ENCODE results near the gene NRXN3. TPM values are rescaled to one million over a fixed set of nuclear protein-coding genes. Genes with fewer than 3 reads are reported as not detected.

The NRXN3 gene
- total and polyA plus RNA-seq, 4 donors, result 1.4 to 8.3 (median 4.4) TPM

DNA sequence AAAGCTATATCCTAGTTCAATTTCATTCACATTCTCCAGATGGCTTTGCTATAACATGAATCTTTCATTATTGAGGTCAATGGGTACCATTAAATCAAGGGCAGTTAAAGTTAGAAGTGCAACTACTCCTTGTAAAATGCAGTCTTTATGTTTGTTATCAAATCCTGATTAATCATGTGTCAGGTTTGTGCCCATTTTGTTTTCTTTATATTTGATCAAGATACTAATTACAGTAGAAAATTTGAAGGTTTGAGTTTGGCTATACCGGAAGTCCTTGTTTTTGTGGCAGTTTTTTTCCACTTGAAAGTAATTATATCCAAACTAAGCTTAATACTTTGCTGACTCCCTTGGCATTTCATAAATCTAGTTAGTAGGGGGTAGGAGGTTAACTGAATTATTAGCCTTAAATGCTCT, 1528.1 kb downstream of the NRXN3 start:
- Histone ChIP-seq H3K4me3 (no peak overlapping the region), H3K27me3 (ENCODE audit: control insufficient read depth in 3 of 3, insufficient read depth in 3 of 3, low read length in 2 of 3) (no peaks in the 10 kb centered on the region), H3K9ac (ENCODE audit: insufficient read depth in 1 of 2, low read length in 2 of 2) (no peak overlapping the region), H3K9me3 (ENCODE audit: control insufficient read depth in 4 of 4, insufficient read depth in 3 of 4, low read length in 3 of 4) (no peaks in the 10 kb centered on the region), H3K27ac (ENCODE audit: low read depth in 1 of 2, low read length in 1 of 2) (no peak overlapping the region), H3K36me3 (ENCODE audit: control insufficient read depth in 4 of 4, insufficient read depth in 4 of 4, low read length in 4 of 4) (no peaks in the 10 kb centered on the region), H3K4me1 (ENCODE audit: control insufficient read depth in 5 of 5, insufficient read depth in 5 of 5, low read length in 5 of 5) (no peaks in the 10 kb centered on the region)
- TF ChIP-seq, protein P1, sequence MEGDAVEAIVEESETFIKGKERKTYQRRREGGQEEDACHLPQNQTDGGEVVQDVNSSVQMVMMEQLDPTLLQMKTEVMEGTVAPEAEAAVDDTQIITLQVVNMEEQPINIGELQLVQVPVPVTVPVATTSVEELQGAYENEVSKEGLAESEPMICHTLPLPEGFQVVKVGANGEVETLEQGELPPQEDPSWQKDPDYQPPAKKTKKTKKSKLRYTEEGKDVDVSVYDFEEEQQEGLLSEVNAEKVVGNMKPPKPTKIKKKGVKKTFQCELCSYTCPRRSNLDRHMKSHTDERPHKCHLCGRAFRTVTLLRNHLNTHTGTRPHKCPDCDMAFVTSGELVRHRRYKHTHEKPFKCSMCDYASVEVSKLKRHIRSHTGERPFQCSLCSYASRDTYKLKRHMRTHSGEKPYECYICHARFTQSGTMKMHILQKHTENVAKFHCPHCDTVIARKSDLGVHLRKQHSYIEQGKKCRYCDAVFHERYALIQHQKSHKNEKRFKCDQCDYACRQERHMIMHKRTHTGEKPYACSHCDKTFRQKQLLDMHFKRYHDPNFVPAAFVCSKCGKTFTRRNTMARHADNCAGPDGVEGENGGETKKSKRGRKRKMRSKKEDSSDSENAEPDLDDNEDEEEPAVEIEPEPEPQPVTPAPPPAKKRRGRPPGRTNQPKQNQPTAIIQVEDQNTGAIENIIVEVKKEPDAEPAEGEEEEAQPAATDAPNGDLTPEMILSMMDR (IDR thresholded peaks at IDR 0.05; ENCODE audit: control extremely low read depth, extremely low read depth), result no peak
- 85 to 90% methylated on average over 1 of the region's 1 CpG for WGBS, 2 donors
- no peak for DNase-seq
- ATAC-seq (ENCODE audit: insufficient read depth, low FRiP score), result no peak

DNA sequence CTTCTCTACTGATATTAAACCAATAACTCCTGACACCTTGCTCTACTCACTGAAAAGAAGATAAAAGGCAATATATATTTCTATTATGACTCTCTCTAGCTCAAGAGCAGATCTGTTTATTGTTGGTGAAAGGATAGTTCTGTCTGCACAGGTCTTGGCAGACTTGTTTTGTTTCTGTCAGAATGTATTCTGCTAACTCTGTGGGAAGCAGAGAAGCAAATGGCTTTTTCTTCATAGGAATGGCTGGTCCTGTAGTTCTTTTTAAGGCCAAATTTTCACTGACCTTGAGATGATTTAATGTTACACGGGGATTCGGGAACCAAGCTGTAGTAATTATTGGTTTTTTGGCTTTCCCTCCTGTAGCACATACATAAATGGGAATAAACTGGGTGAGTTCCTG, 1529.0 kb downstream of the NRXN3 start:
- no peaks in the 10 kb centered on the region for H3K36me3 ChIP-seq (ENCODE audit: control insufficient read depth in 4 of 4, insufficient read depth in 4 of 4, low read length in 4 of 4)
- WGBS, 2 donors, result 89 to 91% methylated on average over 2 of the region's 2 CpGs
- peaks cover 0 to 4% (median 0%) of the 10 kb centered on the region in 5 donors for H3K4me1 ChIP-seq (ENCODE audit: control insufficient read depth in 5 of 5, insufficient read depth in 5 of 5, low read length in 5 of 5)
- H3K4me3 ChIP-seq, result no peak overlapping the region
- no peak overlapping the region for H3K27ac ChIP-seq (ENCODE audit: low read depth in 1 of 2, low read length in 1 of 2)
- no peak for ATAC-seq (ENCODE audit: insufficient read depth, low FRiP score)
- no peak for DNase-seq
- no peak overlapping the region for H3K9ac ChIP-seq (ENCODE audit: insufficient read depth in 1 of 2, low read length in 2 of 2)
- H3K9me3 ChIP-seq (ENCODE audit: control insufficient read depth in 4 of 4, insufficient read depth in 3 of 4, low read length in 3 of 4), result no peaks in the 10 kb centered on the region
- TF ChIP-seq, protein P1 (IDR thresholded peaks at IDR 0.05; ENCODE audit: control extremely low read depth, extremely low read depth), result no peak
- no peaks in the 10 kb centered on the region for H3K27me3 ChIP-seq (ENCODE audit: control insufficient read depth in 3 of 3, insufficient read depth in 3 of 3, low read length in 2 of 3)

DNA sequence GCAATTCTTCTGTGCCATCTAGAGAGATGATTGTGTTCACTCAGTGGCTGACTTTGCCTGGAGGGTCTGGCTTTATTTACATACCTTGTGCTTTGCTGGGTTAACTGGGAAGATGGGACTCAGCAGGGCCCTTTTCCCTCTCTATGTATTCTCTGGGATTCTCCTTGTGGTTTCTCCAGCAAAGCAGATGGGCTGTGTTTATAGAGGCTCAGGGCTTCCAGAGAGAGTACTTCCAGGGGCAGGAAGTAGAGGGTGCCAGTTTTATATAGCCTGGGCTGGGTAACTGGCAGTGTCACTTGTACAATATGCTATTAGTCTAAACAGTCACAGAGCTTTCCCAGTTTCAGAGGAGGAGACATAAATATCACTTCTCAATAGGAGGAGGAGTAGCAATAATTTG, 1531.2 kb downstream of the NRXN3 start:
- DNase-seq, result no peak
- no peak for ATAC-seq (ENCODE audit: insufficient read depth, low FRiP score)
- H3K27ac ChIP-seq (ENCODE audit: low read depth in 1 of 2, low read length in 1 of 2), result no peak overlapping the region
- H3K4me3 ChIP-seq, result no peak overlapping the region
- H3K4me1 ChIP-seq (ENCODE audit: control insufficient read depth in 5 of 5, insufficient read depth in 5 of 5, low read length in 5 of 5), result peaks cover 0 to 19% (median 2%) of the 10 kb centered on the region in 5 donors
- no peak overlapping the region for H3K9ac ChIP-seq (ENCODE audit: insufficient read depth in 1 of 2, low read length in 2 of 2)
- H3K27me3 ChIP-seq (ENCODE audit: control insufficient read depth in 3 of 3, insufficient read depth in 3 of 3, low read length in 2 of 3), result no peaks in the 10 kb centered on the region
- TF ChIP-seq, protein P1 (IDR thresholded peaks at IDR 0.05; ENCODE audit: control extremely low read depth, extremely low read depth), result no peak
- H3K36me3 ChIP-seq (ENCODE audit: control insufficient read depth in 4 of 4, insufficient read depth in 4 of 4, low read length in 4 of 4), result no peaks in the 10 kb centered on the region
- H3K9me3 ChIP-seq (ENCODE audit: control insufficient read depth in 4 of 4, insufficient read depth in 3 of 4, low read length in 3 of 4), result no peaks in the 10 kb centered on the region

DNA sequence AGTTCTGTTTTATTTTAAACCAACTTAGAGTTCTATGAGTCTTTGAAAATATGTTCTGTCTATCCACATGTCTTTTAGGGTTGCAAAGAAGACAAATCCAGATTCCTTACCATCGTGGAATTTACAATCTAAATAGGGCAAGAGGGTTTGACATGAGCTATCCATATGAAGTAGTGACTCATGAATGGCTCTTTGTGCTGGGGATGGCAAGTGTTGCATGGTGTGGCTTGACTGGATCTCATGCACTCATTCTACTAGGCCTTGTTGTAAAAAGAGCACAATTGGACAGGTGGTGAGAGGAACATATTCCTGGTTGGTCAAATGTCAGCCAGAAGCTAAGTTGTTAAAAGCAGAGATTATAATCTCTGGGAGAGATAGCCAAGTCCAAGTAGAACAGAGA, 1532.0 kb downstream of the NRXN3 start:
- Histone ChIP-seq H3K36me3 (ENCODE audit: control insufficient read depth in 4 of 4, insufficient read depth in 4 of 4, low read length in 4 of 4) (no peaks in the 10 kb centered on the region), H3K9ac (ENCODE audit: insufficient read depth in 1 of 2, low read length in 2 of 2) (no peak overlapping the region), H3K4me1 (ENCODE audit: control insufficient read depth in 5 of 5, insufficient read depth in 5 of 5, low read length in 5 of 5) (peaks cover 0 to 26% (median 3%) of the 10 kb centered on the region in 5 donors), H3K27ac (ENCODE audit: low read depth in 1 of 2, low read length in 1 of 2) (no peak overlapping the region), H3K4me3 (no peak overlapping the region), H3K27me3 (ENCODE audit: control insufficient read depth in 3 of 3, insufficient read depth in 3 of 3, low read length in 2 of 3) (no peaks in the 10 kb centered on the region), H3K9me3 (ENCODE audit: control insufficient read depth in 4 of 4, insufficient read depth in 3 of 4, low read length in 3 of 4) (no peaks in the 10 kb centered on the region)
- WGBS, 2 donors, result 82 to 83% methylated on average over 1 of the region's 1 CpG
- ATAC-seq (ENCODE audit: insufficient read depth, low FRiP score), result no peak
- DNase-seq, result no peak
- TF ChIP-seq, protein P1 (IDR thresholded peaks at IDR 0.05; ENCODE audit: control extremely low read depth, extremely low read depth), result no peak

All from lung (tissue), 12 donors.